Measurements from ENCODE around the gene INSR.
"Not testable (repeated sequence)": the region's sequence is repeated elsewhere in the genome, so short reads cannot be mapped to it uniquely, and the experiment has no call there.

INSR gene

GRCh38 chr19:7258041-7258839 is 36.0 kb downstream of the INSR start:
- DNase-seq (ENCODE audit: low spot score): no peak

- DNase-seq (ENCODE audit: low spot score): no peak
These were observed 36.8 kb downstream of the INSR start for GRCh38 chr19:7257148-7258040.

- no peak for DNase-seq (ENCODE audit: low spot score)
These were observed 38.6 kb downstream of the INSR start for GRCh38 chr19:7255631-7256030.

- no peak for DNase-seq (ENCODE audit: low spot score)
These were observed 39.1 kb downstream of the INSR start for GRCh38 chr19:7255119-7255518.

- no peak for DNase-seq (ENCODE audit: low spot score)
These were observed 39.6 kb downstream of the INSR start for GRCh38 chr19:7254590-7254989.

- DNase-seq (ENCODE audit: low spot score): no peak
These were observed 41.9 kb downstream of the INSR start for GRCh38 chr19:7252364-7252763.

GRCh38 chr19:7251494-7251893 is 42.7 kb downstream of the INSR start:
- DNase-seq (ENCODE audit: low spot score): no peak

GRCh38 chr19:7250951-7251350 is 43.3 kb downstream of the INSR start:
- DNase-seq (ENCODE audit: low spot score): no peak

GRCh38 chr19:7250057-7250596 is 44.1 kb downstream of the INSR start:
- DNase-seq (ENCODE audit: low spot score): no peak

- no peak for DNase-seq (ENCODE audit: low spot score)
These were observed 47.1 kb downstream of the INSR start for GRCh38 chr19:7247155-7247554.

- DNase-seq (ENCODE audit: low spot score): no peak
These were observed 47.6 kb downstream of the INSR start for GRCh38 chr19:7246601-7247000.

GRCh38 chr19:7242601-7243258 is 51.5 kb downstream of the INSR start:
- no peak for DNase-seq (ENCODE audit: low spot score)

GRCh38 chr19:7238051-7238450 is 56.2 kb downstream of the INSR start:
- no peak for DNase-seq (ENCODE audit: low spot score)

- DNase-seq (ENCODE audit: low spot score): no peak
These were observed 58.1 kb downstream of the INSR start for GRCh38 chr19:7236153-7236552.

GRCh38 chr19:7230826-7231225 is 63.4 kb downstream of the INSR start:
- no peak for DNase-seq (ENCODE audit: low spot score)

- no peak for DNase-seq (ENCODE audit: low spot score)
These were observed 64.5 kb downstream of the INSR start for GRCh38 chr19:7229735-7230134.

GRCh38 chr19:7228935-7229541 is 65.2 kb downstream of the INSR start:
- DNase-seq (ENCODE audit: low spot score): no peak

GRCh38 chr19:7227735-7228134 is 66.5 kb downstream of the INSR start:
- DNase-seq (ENCODE audit: low spot score): no peak

GRCh38 chr19:7227149-7227548 is 67.1 kb downstream of the INSR start:
- DNase-seq (ENCODE audit: low spot score): not testable (repeated sequence)

- no peak for DNase-seq (ENCODE audit: low spot score)
These were observed 67.5 kb downstream of the INSR start for GRCh38 chr19:7226739-7227138.

GRCh38 chr19:7225741-7226140 is 68.5 kb downstream of the INSR start:
- DNase-seq (ENCODE audit: low spot score): no peak

GRCh38 chr19:7224995-7225394 is 69.2 kb downstream of the INSR start:
- no peak for DNase-seq (ENCODE audit: low spot score)

All from CD4-positive, alpha-beta T cell treated with Interleukin-6 at 100 ng/mL for 8 hours (primary cell).